Stimulated activated CD4-positive, alpha-beta T cell treated with anti-CD3 and anti-CD28 coated beads, Interleukin-15, amount 100 ng/mL, for 24 hours (primary cell): Measurements from ENCODE around the gene LRTM2.
"Not testable (repeated sequence)": the region's sequence is repeated elsewhere in the genome, so short reads cannot be mapped to it uniquely, and the experiment has no call there.

Experiments used
- DNase-seq: peaks from one replicate; pipeline ENCODE4 v3.0.0-alpha.2; 2020

LRTM2 gene

DNA sequence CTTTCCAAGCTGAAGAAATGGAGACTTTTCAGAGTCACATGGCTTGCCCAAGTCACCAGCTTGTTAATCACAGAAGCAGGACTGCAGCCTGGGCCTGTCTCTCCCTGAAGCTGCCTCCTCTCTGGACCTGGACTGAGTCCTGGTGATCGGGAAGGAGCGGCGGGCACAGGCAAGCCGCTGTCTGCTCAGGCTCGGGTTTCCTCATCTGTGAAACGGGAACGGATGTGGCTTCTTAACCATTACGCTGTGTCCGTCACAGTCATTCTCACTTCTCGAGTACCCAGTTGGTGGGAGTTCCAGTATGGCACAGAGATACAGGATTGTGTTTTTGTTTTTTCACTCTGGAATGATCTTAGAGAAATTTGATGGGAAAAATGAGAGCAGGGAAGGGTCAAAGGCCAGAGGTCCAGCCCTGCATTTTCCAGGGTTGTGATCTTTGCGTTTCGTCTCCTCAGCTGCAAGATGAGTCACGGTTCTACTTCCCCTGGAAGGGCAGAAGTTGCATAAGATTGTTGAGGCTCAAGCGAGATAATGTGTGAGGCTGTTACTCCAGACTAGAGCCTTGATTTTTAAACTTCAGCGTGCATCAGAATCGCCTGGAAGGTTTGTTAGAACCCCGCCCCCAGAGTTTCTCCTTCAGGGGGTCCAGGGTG is 7.6 kb upstream of the LRTM2 start:
- DNase-seq, result no peak

GRCh38 chr12:1814266-1814665 is 6.1 kb upstream of the LRTM2 start:
- no peak for DNase-seq

- no peak for DNase-seq
Measured at GRCh38 chr12:1815108-1815507, 5.3 kb upstream of the LRTM2 start.

GRCh38 chr12:1815814-1816729 is 4.3 kb upstream of the LRTM2 start:
- DNase-seq, result no peak

DNA sequence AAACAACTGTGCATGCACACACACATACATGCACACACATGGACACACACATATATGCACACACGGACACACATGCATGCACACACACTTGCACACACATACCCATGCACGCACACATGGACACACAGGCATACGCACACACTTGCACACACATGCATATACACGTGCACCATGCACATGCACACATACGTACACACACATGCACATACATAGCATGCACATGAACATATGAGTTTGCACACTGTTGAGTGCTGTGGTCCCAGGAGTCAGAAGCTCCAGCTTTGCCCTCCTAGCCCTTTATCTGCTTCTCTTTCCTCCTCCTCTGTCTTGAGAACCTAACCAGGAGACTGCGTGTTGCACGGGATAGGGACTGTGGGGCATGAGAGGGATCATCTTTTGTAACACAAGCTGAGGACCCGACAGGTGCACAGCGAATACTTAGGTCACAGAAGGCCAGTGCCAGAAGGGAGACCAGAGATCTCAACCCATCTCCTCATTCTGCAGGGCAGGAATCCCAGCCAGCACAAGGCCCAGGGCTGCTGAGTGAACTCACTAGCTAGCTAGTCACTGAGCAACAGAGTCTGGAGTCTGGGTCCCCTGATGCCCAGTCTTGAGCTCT is 3.5 kb upstream of the LRTM2 start:
- no peak for DNase-seq

- DNase-seq, result not testable (repeated sequence)
Measured at GRCh38 chr12:1817928-1818327, 2.4 kb upstream of the LRTM2 start.

GRCh38 chr12:1819050-1819449 is 1.3 kb upstream of the LRTM2 start:
- DNase-seq, result no peak

GRCh38 chr12:1819571-1819970 is 794 bp upstream of the LRTM2 start:
- no peak for DNase-seq

DNA sequence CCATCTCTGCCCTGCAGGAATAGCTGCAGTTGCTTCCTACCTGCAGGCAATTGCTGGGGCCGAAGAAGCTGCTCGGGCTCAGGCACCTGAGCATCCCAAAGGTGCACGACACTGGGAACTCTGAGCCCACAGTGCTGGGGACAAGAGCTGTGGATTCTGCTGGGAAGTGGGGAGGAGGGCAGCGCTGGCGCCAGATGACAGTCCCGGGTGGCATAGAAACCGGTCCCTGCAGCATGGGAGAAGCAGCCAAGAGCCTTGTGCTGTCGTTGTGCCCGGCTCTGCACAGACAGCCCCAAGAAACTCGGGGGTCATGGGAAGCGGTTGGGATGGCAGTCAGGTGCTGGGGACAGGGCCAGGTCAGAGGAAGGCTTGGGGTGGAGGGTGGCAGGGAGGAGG is 529 bp downstream of the LRTM2 start:
- DNase-seq, result no peak

DNA sequence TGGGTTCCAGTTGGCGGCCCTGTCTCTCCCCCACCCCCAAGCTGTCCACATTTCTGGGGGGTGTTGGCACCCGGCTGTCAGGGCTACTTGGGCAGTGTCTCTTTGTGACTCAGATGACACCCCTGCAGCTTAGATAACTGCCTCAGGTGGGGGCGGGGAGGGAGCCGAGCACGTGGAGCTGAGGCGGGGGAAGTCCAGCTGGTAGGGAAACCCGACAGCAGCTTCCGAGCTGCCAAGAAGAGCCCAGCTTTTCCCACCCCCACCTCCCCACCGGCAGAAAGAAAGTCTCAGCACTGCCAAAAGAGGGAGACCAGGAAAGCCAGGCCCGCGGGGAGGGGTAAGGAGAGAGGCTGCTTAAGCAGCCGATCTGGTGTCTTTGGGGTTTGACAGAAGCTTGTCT is 1.4 kb downstream of the LRTM2 start:
- DNase-seq, result no peak

GRCh38 chr12:1822699-1823098 is 2.3 kb downstream of the LRTM2 start:
- no peak for DNase-seq

- DNase-seq, result no peak
Measured at GRCh38 chr12:1823237-1823636, 2.9 kb downstream of the LRTM2 start.

- no peak for DNase-seq
Measured at GRCh38 chr12:1825382-1826102, 5.2 kb downstream of the LRTM2 start.

GRCh38 chr12:1826401-1826800 is 6.0 kb downstream of the LRTM2 start:
- DNase-seq, result no peak

- DNase-seq, result no peak
Measured at GRCh38 chr12:1826867-1827705, 6.7 kb downstream of the LRTM2 start.

DNA sequence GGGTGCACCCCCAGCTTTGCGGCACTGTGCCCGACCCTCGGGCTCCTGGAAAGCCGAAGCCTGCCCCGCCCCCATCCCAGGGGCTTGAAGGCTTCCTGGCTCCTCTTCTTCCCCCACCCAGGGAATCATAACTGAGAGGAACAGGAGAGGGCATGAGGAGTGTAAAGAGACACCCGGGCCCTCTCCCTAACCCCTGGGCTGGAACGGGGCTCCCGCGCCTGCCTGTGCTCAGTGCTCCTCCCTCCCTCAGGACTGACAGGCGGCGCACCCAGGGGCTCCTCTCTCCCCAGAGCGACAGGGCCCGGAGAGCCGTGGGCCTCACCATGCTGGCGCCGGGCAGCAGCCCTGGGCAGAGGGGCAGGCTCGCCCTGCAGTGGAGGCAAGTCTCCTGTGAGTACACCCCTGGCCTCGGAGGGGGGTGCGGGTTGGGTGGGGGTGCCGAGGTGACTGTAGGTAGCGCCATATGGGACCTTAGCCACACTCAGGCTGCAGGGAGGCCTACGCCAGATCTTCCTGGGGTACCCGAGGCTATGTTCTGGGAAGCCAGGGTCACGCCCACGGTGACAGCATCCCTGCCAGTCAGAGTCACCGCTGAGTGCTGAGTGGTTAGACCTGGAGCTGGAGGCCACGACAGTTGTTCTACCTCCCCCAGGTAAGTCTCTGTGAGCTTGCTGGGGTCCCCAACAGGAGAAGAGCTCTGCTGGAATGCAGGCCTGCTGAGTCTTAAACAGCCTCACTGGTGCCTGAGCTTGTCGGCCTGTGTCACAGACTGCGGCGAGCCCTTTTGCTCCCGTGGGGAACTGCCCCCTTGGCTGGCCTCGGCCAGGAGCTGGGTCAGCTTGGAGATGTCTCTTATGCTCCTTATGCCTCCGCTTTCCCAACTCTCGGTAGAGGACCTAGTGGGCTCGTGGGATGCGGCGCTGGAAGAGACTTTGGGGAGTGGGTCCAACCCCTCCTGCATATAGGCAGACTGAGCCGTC is 7.8 kb downstream of the LRTM2 start:
- DNase-seq, result no peak

- DNase-seq, result no peak
Measured at GRCh38 chr12:1828856-1829255, 8.5 kb downstream of the LRTM2 start.

DNA sequence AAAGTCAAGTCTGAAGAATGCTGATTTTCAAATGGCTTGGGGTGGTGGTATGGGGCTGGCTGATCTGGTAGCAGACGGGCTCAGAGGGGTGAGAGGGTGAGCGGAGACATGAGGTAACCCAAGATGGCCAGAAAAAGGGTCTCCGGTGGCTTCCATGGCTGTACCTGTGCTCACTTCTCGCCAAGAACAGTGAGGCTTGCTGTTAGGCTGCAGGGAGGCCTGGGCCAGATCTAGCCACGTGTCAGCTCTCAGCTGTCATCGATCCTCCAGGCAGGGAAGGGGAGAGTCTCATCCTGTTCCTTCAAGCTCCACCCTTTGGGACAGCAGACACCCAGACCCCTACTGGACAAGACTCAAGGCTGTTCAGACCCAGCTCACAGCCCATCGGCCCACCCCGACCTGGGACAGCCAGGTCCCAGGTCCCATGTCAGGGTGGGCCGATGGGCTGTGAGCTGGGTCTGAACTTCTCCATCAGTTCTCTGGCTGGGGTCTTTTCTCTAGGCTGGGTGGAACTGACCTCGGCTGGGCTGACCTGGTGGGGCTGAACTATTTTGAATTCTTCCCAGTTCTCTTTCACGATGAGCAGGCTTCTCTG is 9.0 kb downstream of the LRTM2 start:
- DNase-seq, result no peak

- no peak for DNase-seq
Measured at GRCh38 chr12:1830401-1830845, 10.1 kb downstream of the LRTM2 start.
